SK-N-SH (cell line): Measurements from ENCODE around the gene USHBP1.

Experiments used
- EZH2phosphoT487 ChIP-seq: fragments of 200-600 bp; sonication (generic); IDR thresholded peaks from 2 replicates; pipeline ENCODE4 v1.6.1; 2017; ENCODE audit warnings: low read depth, mixed run types, mild to moderate bottlenecking, antibody characterized with exemption, moderate library complexity, borderline replicate concordance
- TF ChIP-seq, protein P1 (sequence below): fragments of 200-600 bp; sonication (generic); IDR thresholded peaks from 2 replicates; pipeline ENCODE4 v1.6.1; 2017; ENCODE audit warnings: antibody characterized with exemption, mild to moderate bottlenecking, moderate library complexity

DNA sequence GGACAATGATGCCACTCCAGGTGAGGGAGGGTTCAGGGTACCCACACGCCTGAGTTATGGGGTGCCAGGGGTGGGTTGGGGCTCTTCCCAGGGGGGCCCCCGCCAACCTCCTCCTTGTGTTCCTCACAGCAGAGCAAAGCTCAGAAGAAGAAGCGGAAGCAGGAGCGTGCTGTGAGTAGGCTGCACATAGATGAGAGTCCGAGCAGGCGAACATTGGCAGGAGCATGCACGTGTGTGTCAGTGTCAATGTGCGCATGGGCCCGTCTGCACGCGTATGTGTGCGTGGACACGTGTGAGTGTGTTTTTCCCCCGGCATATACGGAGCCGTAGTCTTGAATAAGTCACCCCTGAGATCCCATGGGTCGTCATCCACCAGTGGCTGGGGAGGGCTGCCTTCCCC is 61.8 kb downstream of the USHBP1 start:
- TF ChIP-seq EZH2phosphoT487, result no peak
- TF ChIP-seq, protein P1, sequence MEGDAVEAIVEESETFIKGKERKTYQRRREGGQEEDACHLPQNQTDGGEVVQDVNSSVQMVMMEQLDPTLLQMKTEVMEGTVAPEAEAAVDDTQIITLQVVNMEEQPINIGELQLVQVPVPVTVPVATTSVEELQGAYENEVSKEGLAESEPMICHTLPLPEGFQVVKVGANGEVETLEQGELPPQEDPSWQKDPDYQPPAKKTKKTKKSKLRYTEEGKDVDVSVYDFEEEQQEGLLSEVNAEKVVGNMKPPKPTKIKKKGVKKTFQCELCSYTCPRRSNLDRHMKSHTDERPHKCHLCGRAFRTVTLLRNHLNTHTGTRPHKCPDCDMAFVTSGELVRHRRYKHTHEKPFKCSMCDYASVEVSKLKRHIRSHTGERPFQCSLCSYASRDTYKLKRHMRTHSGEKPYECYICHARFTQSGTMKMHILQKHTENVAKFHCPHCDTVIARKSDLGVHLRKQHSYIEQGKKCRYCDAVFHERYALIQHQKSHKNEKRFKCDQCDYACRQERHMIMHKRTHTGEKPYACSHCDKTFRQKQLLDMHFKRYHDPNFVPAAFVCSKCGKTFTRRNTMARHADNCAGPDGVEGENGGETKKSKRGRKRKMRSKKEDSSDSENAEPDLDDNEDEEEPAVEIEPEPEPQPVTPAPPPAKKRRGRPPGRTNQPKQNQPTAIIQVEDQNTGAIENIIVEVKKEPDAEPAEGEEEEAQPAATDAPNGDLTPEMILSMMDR, result no peak
